ENCODE results near the gene BBS9. TPM values are rescaled to one million over a fixed set of nuclear protein-coding genes. Genes with fewer than 3 reads are reported as not detected.

BBS9 gene
- total RNA-seq, 1 experiment from 2014 or later, result 5.1 TPM

- CTCF ChIA-PET, result interaction anchor here (0.7 kb wide), 2 partner anchors 426 to 442 kb away, joined by 3 read pairs; no protein-coding TSS in a partner anchor
- intact Hi-C loops (cut with micrococcal nuclease), result no loop called here
- no peaks in the 10 kb centered on the region for H3K27me3 Mint-ChIP-seq (ENCODE audit: insufficient read depth, unreplicated experiment)
- BruUV-seq (replicated peaks), result no TSS peak
- POLR2A ChIA-PET, result no interaction called here
- H3K36me3 Mint-ChIP-seq (ENCODE audit: insufficient read depth, unreplicated experiment), result no peaks in the 10 kb centered on the region
- H3K27ac Mint-ChIP-seq (ENCODE audit: low read depth, unreplicated experiment), result no peak overlapping the region
- no peak for DNase-seq (ENCODE audit: unreplicated experiment)
- H3K9me3 Mint-ChIP-seq (ENCODE audit: unreplicated experiment), result no peaks in the 10 kb centered on the region
- TF ChIP-seq, protein P1, sequence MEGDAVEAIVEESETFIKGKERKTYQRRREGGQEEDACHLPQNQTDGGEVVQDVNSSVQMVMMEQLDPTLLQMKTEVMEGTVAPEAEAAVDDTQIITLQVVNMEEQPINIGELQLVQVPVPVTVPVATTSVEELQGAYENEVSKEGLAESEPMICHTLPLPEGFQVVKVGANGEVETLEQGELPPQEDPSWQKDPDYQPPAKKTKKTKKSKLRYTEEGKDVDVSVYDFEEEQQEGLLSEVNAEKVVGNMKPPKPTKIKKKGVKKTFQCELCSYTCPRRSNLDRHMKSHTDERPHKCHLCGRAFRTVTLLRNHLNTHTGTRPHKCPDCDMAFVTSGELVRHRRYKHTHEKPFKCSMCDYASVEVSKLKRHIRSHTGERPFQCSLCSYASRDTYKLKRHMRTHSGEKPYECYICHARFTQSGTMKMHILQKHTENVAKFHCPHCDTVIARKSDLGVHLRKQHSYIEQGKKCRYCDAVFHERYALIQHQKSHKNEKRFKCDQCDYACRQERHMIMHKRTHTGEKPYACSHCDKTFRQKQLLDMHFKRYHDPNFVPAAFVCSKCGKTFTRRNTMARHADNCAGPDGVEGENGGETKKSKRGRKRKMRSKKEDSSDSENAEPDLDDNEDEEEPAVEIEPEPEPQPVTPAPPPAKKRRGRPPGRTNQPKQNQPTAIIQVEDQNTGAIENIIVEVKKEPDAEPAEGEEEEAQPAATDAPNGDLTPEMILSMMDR (IDR thresholded peaks at IDR 0.05; ENCODE audit: unreplicated experiment), result no peak
- H3K4me3 Mint-ChIP-seq (ENCODE audit: unreplicated experiment), result no peak overlapping the region
- H3K4me1 Mint-ChIP-seq (ENCODE audit: insufficient read depth, unreplicated experiment), result no peaks in the 10 kb centered on the region
These were observed 296.7 kb downstream of the BBS9 start for GRCh38 chr7:33425929-33426678.

- H3K4me3 Mint-ChIP-seq (ENCODE audit: unreplicated experiment), result no peak overlapping the region
These were observed 299.1 kb downstream of the BBS9 start for GRCh38 chr7:33428415-33428814.

GRCh38 chr7:33431543-33431942 is 302.2 kb downstream of the BBS9 start:
- Mint-ChIP-seq H3K27me3 (ENCODE audit: insufficient read depth, unreplicated experiment) (no peaks in the 10 kb centered on the region), H3K36me3 (ENCODE audit: insufficient read depth, unreplicated experiment) (no peaks in the 10 kb centered on the region), H3K9me3 (ENCODE audit: unreplicated experiment) (no peaks in the 10 kb centered on the region), H3K4me3 (ENCODE audit: unreplicated experiment) (no peak overlapping the region), H3K4me1 (ENCODE audit: insufficient read depth, unreplicated experiment) (no peaks in the 10 kb centered on the region), H3K27ac (ENCODE audit: low read depth, unreplicated experiment) (no peak overlapping the region)
- ChIA-PET POLR2A (no interaction called here), CTCF (interaction anchor here (1.2 kb wide), 1 partner anchor 9 kb away, joined by 5 read pairs; no protein-coding TSS in a partner anchor)
- DNase-seq (ENCODE audit: unreplicated experiment), result no peak
- intact Hi-C loops (cut with micrococcal nuclease), result no loop called here
- no TSS peak for BruUV-seq (replicated peaks)
- TF ChIP-seq, protein P1 (IDR thresholded peaks at IDR 0.05; ENCODE audit: unreplicated experiment), result no peak

More at GRCh38 chr7:33428415-33428814, 299.1 kb downstream of the BBS9 start:
- Mint-ChIP-seq H3K9me3 (ENCODE audit: unreplicated experiment) (no peaks in the 10 kb centered on the region), H3K4me1 (ENCODE audit: insufficient read depth, unreplicated experiment) (no peaks in the 10 kb centered on the region), H3K36me3 (ENCODE audit: insufficient read depth, unreplicated experiment) (no peaks in the 10 kb centered on the region), H3K27me3 (ENCODE audit: insufficient read depth, unreplicated experiment) (no peaks in the 10 kb centered on the region), H3K27ac (ENCODE audit: low read depth, unreplicated experiment) (no peak overlapping the region)
- intact Hi-C loops (cut with micrococcal nuclease), result no loop called here
- ChIA-PET CTCF (interaction anchor here (0.9 to 1.4 kb wide), 2 partner anchors 30 to 467 kb away, joined by 4 to 5 read pairs; no protein-coding TSS in a partner anchor), POLR2A (no interaction called here)
- DNase-seq (ENCODE audit: unreplicated experiment), result no peak
- TF ChIP-seq, protein P1 (IDR thresholded peaks at IDR 0.05; ENCODE audit: unreplicated experiment), result no peak
- BruUV-seq (replicated peaks), result no TSS peak

- ChIA-PET POLR2A (no interaction called here), CTCF (interaction anchor here (1.1 kb wide), 1 partner anchor 42 kb away, joined by 3 read pairs; no protein-coding TSS in a partner anchor)
- intact Hi-C loops (cut with micrococcal nuclease), result no loop called here
- Mint-ChIP-seq H3K27me3 (ENCODE audit: insufficient read depth, unreplicated experiment) (no peaks in the 10 kb centered on the region), H3K4me3 (ENCODE audit: unreplicated experiment) (no peak overlapping the region), H3K4me1 (ENCODE audit: insufficient read depth, unreplicated experiment) (no peaks in the 10 kb centered on the region), H3K27ac (ENCODE audit: low read depth, unreplicated experiment) (no peak overlapping the region), H3K9me3 (ENCODE audit: unreplicated experiment) (no peaks in the 10 kb centered on the region), H3K36me3 (ENCODE audit: insufficient read depth, unreplicated experiment) (no peaks in the 10 kb centered on the region)
- DNase-seq (ENCODE audit: unreplicated experiment), result peak; percentile 4
- TF ChIP-seq, protein P1 (IDR thresholded peaks at IDR 0.05; ENCODE audit: unreplicated experiment), result no peak
- BruUV-seq (replicated peaks), result no TSS peak
These were observed 303.5 kb downstream of the BBS9 start for GRCh38 chr7:33432821-33433220.

Measured in MCF 10A (cell line).